ENCODE data around the gene HSD11B1L.
"Not testable (repeated sequence)": the region's sequence is repeated elsewhere in the genome, so short reads cannot be mapped to it uniquely, and the experiment has no call there.

The HSD11B1L gene

DNA sequence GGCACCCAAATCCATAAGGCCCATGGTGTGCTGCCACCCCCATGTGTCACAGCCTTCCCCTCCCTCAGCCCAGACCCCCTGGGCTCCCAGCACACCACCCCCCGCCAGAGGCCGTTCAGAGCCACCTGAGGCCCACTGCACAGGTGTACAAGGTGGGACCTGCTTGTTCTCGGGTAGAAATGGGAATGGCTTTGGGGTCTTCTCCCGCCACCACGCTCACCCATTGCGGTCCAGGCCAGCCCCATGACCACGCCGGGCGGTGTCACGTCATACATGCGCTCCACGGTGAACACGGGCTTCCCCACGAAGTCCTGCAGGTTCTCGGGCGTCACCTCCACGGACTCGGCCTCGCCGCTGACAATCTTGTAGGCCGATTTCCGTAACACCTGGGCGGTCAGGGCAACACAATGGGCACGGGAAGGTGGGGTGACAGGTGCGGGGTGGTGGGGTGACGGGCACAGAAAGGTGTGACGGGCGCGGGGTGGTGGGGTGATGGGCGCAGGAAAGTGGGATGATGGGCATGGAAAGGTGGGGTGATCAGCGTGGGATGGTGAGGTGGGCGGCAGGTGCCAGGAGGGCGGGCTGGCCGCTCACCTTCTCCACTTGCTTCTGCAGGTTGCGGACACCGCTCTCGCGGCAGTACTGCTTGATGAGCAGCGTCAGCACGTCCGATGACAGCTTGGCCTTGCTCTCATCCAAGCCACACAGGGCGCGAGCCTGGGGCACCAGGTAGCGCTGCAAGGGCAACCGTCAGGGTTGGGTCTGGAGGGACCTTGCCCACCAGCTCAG lies 13.5 kb downstream of the HSD11B1L start:
- H3K4me1 ChIP-seq (ENCODE audit: control insufficient read depth, insufficient read depth, low read length), result peaks cover 31% of the 10 kb centered on the region
- H3K9me3 ChIP-seq (ENCODE audit: control insufficient read depth in 2 of 2, low read length in 2 of 2), result no peaks in the 10 kb centered on the region
- H3K36me3 ChIP-seq (ENCODE audit: control insufficient read depth in 2 of 2, insufficient read depth in 2 of 2, low read length in 2 of 2), result peaks cover 43 to 49% of the 10 kb centered on the region in 2 donors
- H3K9ac ChIP-seq (ENCODE audit: low read length in 2 of 2), result no peak overlapping the region
- H3K27me3 ChIP-seq (ENCODE audit: control insufficient read depth in 1 of 2, insufficient read depth in 2 of 2, low read length in 2 of 2), result no peaks in the 10 kb centered on the region
- H3K4me3 ChIP-seq (ENCODE audit: low read length in 2 of 2), result no peak overlapping the region
- no peak overlapping the region for H3K27ac ChIP-seq (ENCODE audit: low read length)

DNA sequence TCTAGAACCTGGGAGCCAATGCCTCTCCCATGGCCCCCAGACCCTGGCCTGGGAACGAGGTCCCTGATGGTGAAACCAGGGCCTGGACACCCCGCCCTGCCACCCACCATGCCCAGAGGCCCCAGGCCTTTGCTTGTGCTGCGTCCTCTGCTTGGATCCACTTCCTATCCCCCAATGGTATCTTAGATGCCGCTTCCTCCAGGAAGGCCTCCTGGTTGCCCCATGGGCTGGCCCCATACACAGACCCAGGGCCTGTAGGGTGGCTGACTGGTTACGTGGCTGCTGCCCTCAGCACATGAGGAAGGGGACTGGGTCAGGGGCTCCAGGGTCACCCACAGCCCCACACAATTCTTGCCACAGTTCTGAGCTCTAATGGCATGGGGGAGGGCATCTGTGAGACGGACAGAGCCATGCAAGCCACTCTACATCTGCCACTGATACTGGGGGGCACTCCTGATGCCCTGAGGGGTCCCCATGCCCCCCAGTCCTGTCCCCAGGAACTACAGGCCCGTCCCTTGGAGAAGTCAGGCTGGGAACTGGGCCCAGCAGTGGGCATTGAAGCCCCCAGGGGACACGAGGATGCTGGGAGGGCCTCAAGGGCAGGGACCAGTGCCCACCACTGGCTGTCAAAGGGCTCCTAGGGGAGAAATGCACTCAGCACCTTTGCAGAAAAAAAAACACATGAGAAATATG lies 14.3 kb downstream of the HSD11B1L start:
- no peak overlapping the region for H3K27ac ChIP-seq (ENCODE audit: low read length)
- H3K36me3 ChIP-seq (ENCODE audit: control insufficient read depth in 2 of 2, insufficient read depth in 2 of 2, low read length in 2 of 2), result peaks cover 43 to 49% of the 10 kb centered on the region in 2 donors
- H3K4me1 ChIP-seq (ENCODE audit: control insufficient read depth, insufficient read depth, low read length), result peaks cover 27% of the 10 kb centered on the region
- H3K9ac ChIP-seq (ENCODE audit: low read length in 2 of 2), result no peak overlapping the region
- no peak overlapping the region for H3K4me3 ChIP-seq (ENCODE audit: low read length in 2 of 2)
- no peaks in the 10 kb centered on the region for H3K9me3 ChIP-seq (ENCODE audit: control insufficient read depth in 2 of 2, low read length in 2 of 2)
- no peaks in the 10 kb centered on the region for H3K27me3 ChIP-seq (ENCODE audit: control insufficient read depth in 1 of 2, insufficient read depth in 2 of 2, low read length in 2 of 2)

DNA sequence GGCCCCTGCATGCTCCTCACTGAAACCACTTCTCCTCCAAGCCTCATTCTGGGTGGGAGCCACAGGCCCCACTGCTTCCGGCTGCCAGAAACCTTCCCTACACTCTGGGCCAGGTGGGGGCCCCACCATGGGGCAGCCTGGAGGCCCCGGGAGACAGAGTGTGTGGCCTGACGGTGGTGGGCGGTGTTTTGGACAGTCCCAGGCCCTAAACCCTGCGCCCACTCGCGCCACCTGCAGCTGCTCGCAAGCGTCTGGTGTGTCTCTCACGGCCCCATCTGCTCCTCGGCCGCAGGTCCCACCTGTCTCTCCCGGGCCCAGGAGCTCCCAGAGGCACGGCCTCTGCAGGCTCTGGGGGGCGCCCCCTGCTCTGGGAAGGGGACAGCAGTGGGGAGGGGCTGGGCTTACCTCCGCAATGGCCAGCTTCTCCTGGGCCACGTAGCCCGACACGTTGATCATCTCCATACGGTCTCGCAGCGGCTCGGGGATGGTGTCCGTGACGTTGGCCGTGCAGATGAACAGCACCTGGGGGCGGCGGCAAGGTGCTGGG lies 14.9 kb downstream of the HSD11B1L start:
- Histone ChIP-seq H3K9ac (ENCODE audit: low read length in 2 of 2) (no peak overlapping the region), H3K36me3 (ENCODE audit: control insufficient read depth in 2 of 2, insufficient read depth in 2 of 2, low read length in 2 of 2) (peaks cover 48 to 52% of the 10 kb centered on the region in 2 donors), H3K27me3 (ENCODE audit: control insufficient read depth in 1 of 2, insufficient read depth in 2 of 2, low read length in 2 of 2) (no peaks in the 10 kb centered on the region), H3K4me3 (ENCODE audit: low read length in 2 of 2) (no peak overlapping the region), H3K9me3 (ENCODE audit: control insufficient read depth in 2 of 2, low read length in 2 of 2) (no peaks in the 10 kb centered on the region), H3K4me1 (ENCODE audit: control insufficient read depth, insufficient read depth, low read length) (peaks cover 23% of the 10 kb centered on the region), H3K27ac (ENCODE audit: low read length) (no peak overlapping the region)

DNA sequence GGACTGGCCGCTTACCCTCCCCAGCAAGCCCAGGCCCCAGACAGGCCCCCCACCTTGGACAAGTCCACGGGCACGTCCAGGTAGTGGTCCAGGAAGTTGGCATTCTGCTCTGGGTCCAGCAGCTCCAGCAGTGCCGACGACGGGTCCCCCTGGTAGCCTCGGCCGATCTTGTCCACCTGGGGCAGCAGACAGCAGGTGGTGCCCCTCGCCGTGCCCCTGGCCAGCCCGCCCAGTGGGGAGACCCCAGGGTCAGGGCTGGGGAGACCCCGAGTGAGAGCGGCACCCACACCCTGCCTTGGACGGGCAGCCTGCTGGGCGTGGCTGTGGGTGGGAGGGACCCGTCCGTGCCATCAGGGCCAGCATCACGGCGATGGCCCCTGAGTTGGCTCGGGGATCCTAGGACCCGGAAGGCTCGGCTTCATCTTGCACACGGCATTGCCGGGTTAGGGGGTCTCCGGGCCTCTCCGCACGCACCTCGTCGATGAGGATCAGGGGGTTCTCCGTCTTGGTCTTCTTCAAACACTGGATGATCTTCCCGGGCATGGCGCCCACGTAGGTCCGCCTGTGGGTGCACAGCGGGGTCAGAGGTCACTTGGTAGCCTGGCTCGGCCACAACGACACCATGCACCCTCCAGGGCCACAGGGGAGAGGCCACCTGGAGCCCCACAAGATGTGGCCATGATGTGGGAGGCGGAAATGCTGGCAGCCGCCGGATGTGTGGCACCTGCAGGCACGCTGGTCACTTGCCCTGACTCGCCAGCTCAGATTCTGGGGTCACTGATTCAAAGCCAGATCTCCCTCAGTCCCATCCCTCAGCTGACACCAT lies 15.6 kb downstream of the HSD11B1L start:
- Histone ChIP-seq H3K4me1 (ENCODE audit: control insufficient read depth, insufficient read depth, low read length) (peaks cover 17% of the 10 kb centered on the region), H3K36me3 (ENCODE audit: control insufficient read depth in 2 of 2, insufficient read depth in 2 of 2, low read length in 2 of 2) (peaks cover 51 to 53% of the 10 kb centered on the region in 2 donors), H3K9me3 (ENCODE audit: control insufficient read depth in 2 of 2, low read length in 2 of 2) (no peaks in the 10 kb centered on the region), H3K27me3 (ENCODE audit: control insufficient read depth in 1 of 2, insufficient read depth in 2 of 2, low read length in 2 of 2) (no peaks in the 10 kb centered on the region), H3K27ac (ENCODE audit: low read length) (no peak overlapping the region), H3K9ac (ENCODE audit: low read length in 2 of 2) (no peak overlapping the region), H3K4me3 (ENCODE audit: low read length in 2 of 2) (no peak overlapping the region)

DNA sequence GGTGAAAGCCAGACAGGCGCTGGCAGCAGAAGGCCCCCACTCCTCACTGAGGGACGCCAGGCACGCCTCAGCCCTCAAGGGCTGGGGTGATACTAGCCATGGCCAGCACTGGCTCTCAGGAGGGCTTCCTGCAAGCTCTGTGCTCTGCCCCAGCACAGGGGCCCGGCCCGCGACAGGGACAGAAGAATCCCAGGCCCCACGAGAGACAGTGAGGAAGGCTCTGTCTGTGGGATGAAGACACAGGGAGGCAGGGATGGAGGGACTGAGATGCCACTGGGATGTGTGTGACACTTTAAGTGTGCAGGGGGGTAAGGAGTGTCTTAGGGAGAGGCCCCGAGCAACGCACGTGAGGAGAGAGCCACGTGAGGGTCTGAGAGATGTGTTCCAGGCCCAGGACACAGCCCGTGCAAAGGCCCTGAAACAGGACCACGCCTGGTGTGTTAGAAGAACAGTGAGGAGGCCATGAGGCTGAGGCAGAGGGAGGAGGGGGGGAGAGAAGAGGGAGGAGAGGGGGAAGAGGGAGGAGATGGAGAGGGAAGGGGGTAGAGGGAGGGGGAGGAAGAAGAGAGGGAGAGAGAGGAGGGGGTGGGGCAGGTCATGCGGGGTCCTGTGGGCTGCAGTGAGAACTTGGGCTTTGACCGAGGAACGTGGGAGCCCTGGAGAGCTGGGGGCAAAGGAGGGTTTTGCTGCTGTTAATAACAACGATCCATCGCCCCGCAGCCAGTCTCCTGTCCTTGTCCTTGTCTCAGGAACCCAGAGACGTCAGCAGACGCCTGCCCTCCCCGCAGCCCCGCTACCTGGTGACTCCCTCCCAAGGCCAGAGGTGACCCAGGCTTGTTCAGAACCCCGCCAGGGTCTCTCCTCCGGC lies 16.4 kb downstream of the HSD11B1L start:
- no peak overlapping the region for H3K4me3 ChIP-seq (ENCODE audit: low read length in 2 of 2)
- H3K27me3 ChIP-seq (ENCODE audit: control insufficient read depth in 1 of 2, insufficient read depth in 2 of 2, low read length in 2 of 2), result no peaks in the 10 kb centered on the region
- peaks cover 9% of the 10 kb centered on the region for H3K4me1 ChIP-seq (ENCODE audit: control insufficient read depth, insufficient read depth, low read length)
- H3K27ac ChIP-seq (ENCODE audit: low read length), result no peak overlapping the region
- no peaks in the 10 kb centered on the region for H3K9me3 ChIP-seq (ENCODE audit: control insufficient read depth in 2 of 2, low read length in 2 of 2)
- H3K9ac ChIP-seq (ENCODE audit: low read length in 2 of 2), result no peak overlapping the region
- peaks cover 48 to 49% of the 10 kb centered on the region in 2 donors for H3K36me3 ChIP-seq (ENCODE audit: control insufficient read depth in 2 of 2, insufficient read depth in 2 of 2, low read length in 2 of 2)

DNA sequence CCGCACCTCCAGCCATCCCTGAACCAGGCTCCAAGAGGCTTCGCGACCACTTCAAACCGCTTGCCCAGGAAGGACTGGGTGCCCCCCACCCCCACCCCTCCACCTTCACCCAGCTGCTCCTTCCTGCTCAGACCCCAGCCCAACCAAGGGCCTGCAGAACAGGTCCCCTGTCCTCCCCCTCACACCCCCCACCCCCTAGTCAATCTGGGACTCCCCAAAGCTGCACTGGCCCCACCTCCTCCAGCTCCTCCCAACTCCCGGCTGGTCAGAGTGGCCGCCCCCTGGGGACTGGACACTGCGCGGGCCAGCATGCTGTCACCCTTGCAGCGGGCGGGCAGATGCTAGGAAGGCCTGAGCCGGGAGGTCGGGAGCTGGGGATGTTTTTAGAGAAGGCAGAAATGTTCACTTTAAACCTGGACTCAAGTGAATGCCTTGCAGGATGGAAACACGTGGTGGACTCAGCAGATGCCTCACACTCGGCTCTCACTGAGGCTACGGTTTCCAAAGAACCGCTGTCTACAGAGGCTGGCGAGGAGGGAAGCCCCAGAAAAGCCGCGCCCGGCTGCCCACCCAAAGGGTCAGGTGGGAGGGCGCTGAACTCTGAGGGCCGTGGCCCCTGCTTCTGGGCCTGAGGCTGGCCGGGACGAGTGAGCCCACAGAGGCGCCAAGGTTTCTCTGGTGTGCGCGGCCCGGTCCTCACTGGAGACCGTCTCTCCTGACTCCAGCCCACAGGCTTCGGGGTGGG lies 17.2 kb downstream of the HSD11B1L start:
- H3K4me3 ChIP-seq (ENCODE audit: low read length in 2 of 2), result no peak overlapping the region
- H3K9ac ChIP-seq (ENCODE audit: low read length in 2 of 2), result no peak overlapping the region
- H3K36me3 ChIP-seq (ENCODE audit: control insufficient read depth in 2 of 2, insufficient read depth in 2 of 2, low read length in 2 of 2), result peaks cover 41% of the 10 kb centered on the region in 2 donors

DNA sequence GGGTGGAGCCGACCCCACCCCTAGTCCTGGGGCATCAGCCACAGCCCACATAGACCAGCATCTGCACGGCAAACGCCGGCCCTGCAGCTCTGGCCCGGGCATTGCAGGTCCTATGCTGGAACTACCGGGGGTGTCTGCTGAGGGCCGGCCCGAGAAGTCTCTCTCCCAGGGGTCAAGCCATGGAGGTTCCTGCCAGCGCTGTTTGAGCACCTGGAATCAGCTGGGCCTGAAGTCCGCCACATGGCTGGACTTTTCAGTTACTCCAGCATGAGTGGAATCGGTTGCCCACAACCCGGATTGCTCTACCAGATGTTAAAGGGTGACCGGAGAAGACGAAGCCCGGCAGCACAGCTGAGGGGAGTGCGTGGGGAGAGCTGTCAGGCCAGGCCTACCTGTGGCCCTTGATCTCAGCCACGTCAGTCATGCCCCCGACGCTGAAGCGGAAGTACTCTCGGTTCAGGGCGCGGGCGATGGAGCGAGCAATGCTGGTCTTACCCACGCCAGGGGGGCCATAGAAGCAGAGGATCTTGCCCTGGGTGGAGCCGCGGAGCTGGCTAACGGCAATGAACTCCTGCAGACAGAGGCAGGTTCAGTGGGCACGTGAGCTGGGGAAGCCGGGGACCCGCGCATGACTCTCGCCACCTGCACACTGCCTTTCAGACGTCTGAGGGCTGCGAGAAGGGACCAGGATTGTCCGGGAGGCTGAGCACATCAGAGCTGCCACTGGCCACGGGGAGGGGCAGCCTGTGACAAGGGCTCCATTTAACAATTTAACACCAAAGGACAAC lies 18.0 kb downstream of the HSD11B1L start:
- no peak overlapping the region for H3K27ac ChIP-seq (ENCODE audit: low read length)
- peaks cover 2% of the 10 kb centered on the region for H3K4me1 ChIP-seq (ENCODE audit: control insufficient read depth, insufficient read depth, low read length)
- H3K9me3 ChIP-seq (ENCODE audit: control insufficient read depth in 2 of 2, low read length in 2 of 2), result no peaks in the 10 kb centered on the region
- peaks cover 39 to 43% of the 10 kb centered on the region in 2 donors for H3K36me3 ChIP-seq (ENCODE audit: control insufficient read depth in 2 of 2, insufficient read depth in 2 of 2, low read length in 2 of 2)
- H3K4me3 ChIP-seq (ENCODE audit: low read length in 2 of 2), result no peak overlapping the region
- H3K9ac ChIP-seq (ENCODE audit: low read length in 2 of 2), result no peak overlapping the region
- H3K27me3 ChIP-seq (ENCODE audit: control insufficient read depth in 1 of 2, insufficient read depth in 2 of 2, low read length in 2 of 2), result no peaks in the 10 kb centered on the region

More for the DNA sequence above, 17.2 kb downstream of the HSD11B1L start:
- H3K9me3 ChIP-seq (ENCODE audit: control insufficient read depth in 2 of 2, low read length in 2 of 2), result no peaks in the 10 kb centered on the region
- H3K4me1 ChIP-seq (ENCODE audit: control insufficient read depth, insufficient read depth, low read length), result peaks cover 4% of the 10 kb centered on the region
- no peaks in the 10 kb centered on the region for H3K27me3 ChIP-seq (ENCODE audit: control insufficient read depth in 1 of 2, insufficient read depth in 2 of 2, low read length in 2 of 2)
- H3K27ac ChIP-seq (ENCODE audit: low read length), result no peak overlapping the region

DNA sequence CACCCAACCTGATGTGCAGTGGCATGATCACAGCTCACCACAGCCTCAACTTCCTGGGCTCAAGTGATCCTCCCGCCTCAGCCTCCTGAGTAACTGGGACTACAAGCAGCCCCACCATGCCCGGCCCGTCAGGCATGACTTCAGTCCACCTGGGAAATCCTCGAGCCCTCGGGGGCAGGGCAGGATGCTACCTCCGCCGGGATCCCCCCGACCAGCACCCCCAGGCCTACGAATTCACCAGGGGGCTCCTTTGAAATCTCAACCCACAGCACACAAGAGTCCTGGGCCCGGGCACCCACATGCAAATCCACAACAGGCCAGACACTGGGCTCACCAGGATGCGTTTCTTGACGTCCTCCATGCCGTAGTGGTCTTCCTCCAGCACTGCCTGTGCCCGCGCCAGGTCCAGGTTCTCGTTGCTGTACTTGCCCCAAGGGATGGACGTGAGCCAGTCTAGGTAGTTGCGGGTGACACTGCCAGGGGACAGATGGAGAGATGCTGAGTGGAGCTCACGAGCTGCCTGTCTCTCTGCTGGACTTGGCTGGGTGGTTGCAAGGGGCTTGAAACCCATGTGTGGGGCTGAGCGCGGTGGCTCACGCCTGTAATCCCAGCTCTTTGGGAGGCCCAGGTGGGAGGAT lies 19.7 kb downstream of the HSD11B1L start:
- Histone ChIP-seq H3K4me3 (ENCODE audit: low read length in 2 of 2) (no peak overlapping the region), H3K9me3 (ENCODE audit: control insufficient read depth in 2 of 2, low read length in 2 of 2) (no peaks in the 10 kb centered on the region), H3K4me1 (ENCODE audit: control insufficient read depth, insufficient read depth, low read length) (peaks cover 2% of the 10 kb centered on the region), H3K9ac (ENCODE audit: low read length in 2 of 2) (no peak overlapping the region), H3K27ac (ENCODE audit: low read length) (no peak overlapping the region), H3K27me3 (ENCODE audit: control insufficient read depth in 1 of 2, insufficient read depth in 2 of 2, low read length in 2 of 2) (no peaks in the 10 kb centered on the region), H3K36me3 (ENCODE audit: control insufficient read depth in 2 of 2, insufficient read depth in 2 of 2, low read length in 2 of 2) (peaks cover 32 to 37% of the 10 kb centered on the region in 2 donors)

DNA sequence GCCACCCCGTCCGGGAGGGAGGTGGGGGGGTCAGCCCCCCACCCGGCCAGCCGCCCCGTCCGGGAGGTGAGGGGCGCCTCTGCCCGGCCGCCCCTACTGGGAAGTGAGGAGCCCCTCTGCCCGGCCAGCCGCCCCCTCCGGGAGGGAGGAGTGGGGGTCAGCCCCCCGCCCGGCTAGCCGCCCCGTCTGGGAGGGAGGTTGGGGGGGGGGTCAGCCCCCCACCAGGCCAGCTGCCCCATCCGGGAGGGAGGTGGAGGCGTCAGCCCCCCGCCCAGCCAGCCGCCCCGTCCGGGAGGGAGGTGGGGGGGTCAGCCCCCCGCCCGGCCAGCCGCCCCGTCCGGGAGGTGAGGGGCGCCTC lies 21.2 kb downstream of the HSD11B1L start:
- H3K9ac ChIP-seq (ENCODE audit: low read length in 2 of 2); H3K4me3 ChIP-seq (ENCODE audit: low read length in 2 of 2); H3K4me1 ChIP-seq (ENCODE audit: control insufficient read depth, insufficient read depth, low read length); H3K27ac ChIP-seq (ENCODE audit: low read length); H3K9me3 ChIP-seq (ENCODE audit: control insufficient read depth in 2 of 2, low read length in 2 of 2); H3K27me3 ChIP-seq (ENCODE audit: control insufficient read depth in 1 of 2, insufficient read depth in 2 of 2, low read length in 2 of 2): not testable (repeated sequence)
- H3K36me3 ChIP-seq (ENCODE audit: control insufficient read depth in 2 of 2, insufficient read depth in 2 of 2, low read length in 2 of 2), result peaks cover 30 to 40% of the 10 kb centered on the region in 2 donors
